GM12878 (cell line): ENCODE data around the gene RASGEF1B. TPM values are rescaled to one million over a fixed set of nuclear protein-coding genes. Genes with fewer than 3 reads are reported as not detected.

ENCODE experiments used
- ATAC-seq: fragments of 200-7000 bp; cut with Tn5 transposase; 3 replicates; pipeline ENCODE4 v1.9.1; 2020; ENCODE audit warnings: mild to moderate bottlenecking, moderate library complexity
- BruUV-seq: library from RNA; stranded (reverse); fragments of 400-500 nt; replicated peaks from 2 replicates; lab custom pipeline; 2021; lab: Mats Ljungman, UMichigan
- CTCF ChIA-PET: fragments of 300-600 bp; sonication (Branson Sonifier 250); formaldehyde crosslinking; extraction: SDS; loops from one replicate; lab custom pipeline; 2021; ENCODE audit warnings: inconsistent platforms; lab: Yijun Ruan, JAX
- POLR2A ChIA-PET: fragments of 350-600 bp; formaldehyde crosslinking; extraction: SDS; loops from one replicate; lab custom pipeline; 2021; ENCODE audit warnings: inconsistent platforms; lab: Charles Lee
- RAD21 ChIA-PET: fragments of 300-600 bp; sonication (Branson Sonifier 250); formaldehyde crosslinking; loops from one replicate; lab custom pipeline; 2023; ENCODE audit warnings: antibody characterized with exemption; ENCODE audit not compliant: unreplicated experiment; lab: Charles Lee
- SMC1A ChIA-PET: fragments of 300-600 bp; sonication (Branson Sonifier 250); formaldehyde crosslinking; loops from one replicate; lab custom pipeline; 2023; ENCODE audit not compliant: unreplicated experiment, uncharacterized antibody; lab: Charles Lee
- DNase-seq: peaks from one replicate; pipeline ENCODE4 v3.0.0-alpha.2; 2011; ENCODE audit warnings: low read depth, low spot score
- FAIRE-seq: peaks from 3 replicates; lab custom pipeline; 2011; peaks lifted over from hg19 to GRCh38; lab: Jason Lieb, UNC
- H2AFZ ChIP-seq: 2 replicates; pipeline ENCODE4 v1.6.0; 2011; ENCODE audit warnings: low read depth, low read length, control low read depth; ENCODE audit not compliant: control insufficient read depth
- H3K27ac ChIP-seq: 2 replicates; pipeline ENCODE4 v1.5.1; 2011; ENCODE audit warnings: control low read depth; ENCODE audit not compliant: control insufficient read depth, insufficient read depth
- H3K27me3 ChIP-seq, 2 experiments: replicated peaks in 1 of 2; 2 replicates each; pipeline versions ENCODE4 v1.6.0 to v1.6.1; 2011; ENCODE audit warnings: low read length in 1 of 2; ENCODE audit not compliant: control insufficient read depth in 2 of 2, insufficient read depth in 2 of 2
- H3K36me3 ChIP-seq, 2 experiments: 2 replicates each; pipeline ENCODE4 v1.5.1; 2011; ENCODE audit warnings: low read length in 1 of 2; ENCODE audit not compliant: control insufficient read depth in 2 of 2, insufficient read depth in 2 of 2
- H3K4me1 ChIP-seq: 2 replicates; pipeline ENCODE4 v1.6.1; 2011; ENCODE audit warnings: mild to moderate bottlenecking, low read length, moderate library complexity, mixed read lengths; ENCODE audit not compliant: control insufficient read depth, insufficient read depth
- H3K4me2 ChIP-seq: 2 replicates; pipeline ENCODE4 v1.6.0; 2011; ENCODE audit warnings: control low read depth; ENCODE audit not compliant: control insufficient read depth, insufficient read depth
- H3K4me3 ChIP-seq: fragments of 200-600 bp; sonication (generic); 2 replicates; pipeline ENCODE4 v1.5.1; 2016
- H3K79me2 ChIP-seq: 2 replicates; pipeline ENCODE4 v1.6.0; 2011; ENCODE audit warnings: low read length; ENCODE audit not compliant: control insufficient read depth, insufficient read depth
- H3K9ac ChIP-seq: 2 replicates; pipeline ENCODE4 v1.8.0; 2011; ENCODE audit warnings: low read length, control low read depth, mixed read lengths; ENCODE audit not compliant: control insufficient read depth, insufficient read depth
- H3K9me3 ChIP-seq: replicated peaks from 3 replicates; pipeline ENCODE4 v1.5.1; 2011; ENCODE audit warnings: mild to moderate bottlenecking, low read length; ENCODE audit not compliant: control insufficient read depth, insufficient read depth
- H4K20me1 ChIP-seq: 2 replicates; pipeline ENCODE4 v1.6.0; 2011; ENCODE audit not compliant: control insufficient read depth, insufficient read depth
- CEBPZ ChIP-seq: fragments of 150-350 bp; IDR thresholded peaks from 2 replicates; pipeline ENCODE4 v1.6.1; 2016; ENCODE audit warnings: low read depth, low read length
- CREB1 ChIP-seq: IDR thresholded peaks from 2 replicates; pipeline ENCODE4 v1.6.1; 2012; ENCODE audit warnings: low read depth, mild to moderate bottlenecking, inconsistent platforms
- JUNB ChIP-seq: IDR thresholded peaks from 2 replicates; pipeline ENCODE4 v1.6.1; 2016; ENCODE audit warnings: antibody characterized with exemption, mild to moderate bottlenecking
- KDM1A ChIP-seq: fragments of 200-600 bp; sonication (generic); IDR thresholded peaks from 2 replicates; pipeline ENCODE4 v1.6.1; 2016; ENCODE audit warnings: borderline replicate concordance
- PAX8 ChIP-seq: fragments of 450-650 bp; IDR thresholded peaks from 2 replicates; pipeline ENCODE4 v1.6.1; 2017; ENCODE audit warnings: mild to moderate bottlenecking, moderate library complexity
- PKNOX1 ChIP-seq: fragments of 450-650 bp; IDR thresholded peaks from 2 replicates; pipeline ENCODE4 v1.6.1; 2016; ENCODE audit warnings: mild to moderate bottlenecking
- PML ChIP-seq: IDR thresholded peaks from 2 replicates; pipeline ENCODE4 v1.6.1; 2012; ENCODE audit warnings: low read length, inconsistent platforms
- POLR2A ChIP-seq: IDR thresholded peaks from 2 replicates; pipeline ENCODE4 v1.6.1; 2011; ENCODE audit warnings: low read depth, mild to moderate bottlenecking, low read length
- SPI1 ChIP-seq: IDR thresholded peaks from 2 replicates; pipeline ENCODE4 v1.6.1; 2011; ENCODE audit warnings: low read depth, mild to moderate bottlenecking, low read length, moderate library complexity, borderline replicate concordance; ENCODE audit not compliant: insufficient read depth
- USF2 ChIP-seq: IDR thresholded peaks from 2 replicates; pipeline ENCODE4 v1.6.1; 2011; ENCODE audit warnings: low read depth, low read length, improper control_type of control experiment, borderline replicate concordance
- WRNIP1 ChIP-seq: IDR thresholded peaks from 2 replicates; pipeline ENCODE4 v1.6.1; 2011; ENCODE audit warnings: low read depth, low read length, improper control_type of control experiment, borderline replicate concordance
- ZBED1 ChIP-seq: IDR thresholded peaks from 2 replicates; pipeline ENCODE4 v1.6.1; 2016; ENCODE audit warnings: borderline replicate concordance
- WGBS: methylation state at CpG from one replicate; pipeline ENCODE4 v1.1.6; 2016; ENCODE audit warnings: low lambda C conversion rate; ENCODE audit not compliant: insufficient replicate concordance, insufficient coverage; ENCODE audit errors: missing lambda C conversion rate; 5-methylcytosine and 5-hydroxymethylcytosine counted together
- in situ Hi-C: fragments of 300-500 bp; cut with MboI; formaldehyde crosslinking; loops from 9 replicates; pipeline ENCODE4 v1.14.3; 2018; ENCODE audit warnings: mixed read lengths
- intact Hi-C: fragments of 100-400 bp; cut with micrococcal nuclease; formaldehyde crosslinking; loops from one replicate; pipeline ENCODE4 v1.14.2; 2022; ENCODE audit not compliant: unreplicated experiment
- polyA plus RNA-seq, 11 experiments: library from polyadenylated mRNA; depleted of rRNA in 4 of 11; unstranded in 6 of 11; stranded (reverse) in 5 of 11; fragments of >200 nt; fragmentation: Nextera tagmentation in 4 of 11; fragmentation: Illumina TruSeq in 1 of 11; extraction: Ambion mirVana in 4 of 11; extraction: Trizol in 1 of 11; gene quantifications; 1 replicate in 1 of 11; 2 replicates in 10 of 11; pipeline versions ENCODE4 v1.2.1 to v1.2.3, GENCODE V29; 2011 to 2016; ENCODE audit warnings: inconsistent platforms in 2 of 11, missing spikeins in 2 of 11, low read depth in 1 of 11
- total RNA-seq, 4 experiments: library from RNA; depleted of rRNA in 3 of 4; stranded (reverse); fragments of >200 nt in 3 of 4; fragmentation: Illumina TruSeq in 1 of 4; extraction: Trizol in 1 of 4; gene quantifications; 2 replicates each; pipeline versions ENCODE4 v1.2.1 to v1.2.3, GENCODE V29; 2013 to 2021
- TF ChIP-seq, protein P1 (sequence below): fragments of 450-650 bp; IDR thresholded peaks from 2 replicates; pipeline ENCODE4 v1.6.1; 2017; ENCODE audit warnings: mild to moderate bottlenecking, moderate library complexity

RASGEF1B gene
- total and polyA plus RNA-seq, 10 of the 15 experiments (the other 5 are each of a cell fraction or from before 2014, with no cell fraction given), result 0.03 to 0.24 (median 0.10) TPM; not detected in 2

GRCh38 chr4:81519856-81520255 is 48.1 kb upstream of the RASGEF1B start:
- ChIA-PET RAD21 (no interaction called here), CTCF (no interaction called here), POLR2A (no interaction called here), SMC1A (interaction anchor here (0.8 to 1.2 kb wide), 2 partner anchors 9 to 14 kb away, joined by 3 to 4 read pairs; no protein-coding TSS in a partner anchor)
- Histone ChIP-seq H3K4me2 (no peak overlapping the region), H2AFZ (no peak overlapping the region), H4K20me1 (no peaks in the 10 kb centered on the region), H3K4me3 (no peak overlapping the region), H3K9me3 (no peaks in the 10 kb centered on the region), H3K4me1 (no peaks in the 10 kb centered on the region), H3K27ac (no peak overlapping the region), H3K36me3 (no peaks in the 10 kb centered on the region), H3K9ac (no peak overlapping the region), H3K79me2 (no peaks in the 10 kb centered on the region), H3K27me3 (no peaks in the 10 kb centered on the region)
- BruUV-seq, result no TSS peak
- DNase-seq, result no peak
- FAIRE-seq, result no peak
- in situ Hi-C loops, result no loop called here
- WGBS, result 32% methylated on average over 6 of the region's 6 CpGs
- intact Hi-C loops, result no loop called here
- ATAC-seq, result no peak
- no peak for TF ChIP-seq KDM1A
- TF ChIP-seq, protein P1, sequence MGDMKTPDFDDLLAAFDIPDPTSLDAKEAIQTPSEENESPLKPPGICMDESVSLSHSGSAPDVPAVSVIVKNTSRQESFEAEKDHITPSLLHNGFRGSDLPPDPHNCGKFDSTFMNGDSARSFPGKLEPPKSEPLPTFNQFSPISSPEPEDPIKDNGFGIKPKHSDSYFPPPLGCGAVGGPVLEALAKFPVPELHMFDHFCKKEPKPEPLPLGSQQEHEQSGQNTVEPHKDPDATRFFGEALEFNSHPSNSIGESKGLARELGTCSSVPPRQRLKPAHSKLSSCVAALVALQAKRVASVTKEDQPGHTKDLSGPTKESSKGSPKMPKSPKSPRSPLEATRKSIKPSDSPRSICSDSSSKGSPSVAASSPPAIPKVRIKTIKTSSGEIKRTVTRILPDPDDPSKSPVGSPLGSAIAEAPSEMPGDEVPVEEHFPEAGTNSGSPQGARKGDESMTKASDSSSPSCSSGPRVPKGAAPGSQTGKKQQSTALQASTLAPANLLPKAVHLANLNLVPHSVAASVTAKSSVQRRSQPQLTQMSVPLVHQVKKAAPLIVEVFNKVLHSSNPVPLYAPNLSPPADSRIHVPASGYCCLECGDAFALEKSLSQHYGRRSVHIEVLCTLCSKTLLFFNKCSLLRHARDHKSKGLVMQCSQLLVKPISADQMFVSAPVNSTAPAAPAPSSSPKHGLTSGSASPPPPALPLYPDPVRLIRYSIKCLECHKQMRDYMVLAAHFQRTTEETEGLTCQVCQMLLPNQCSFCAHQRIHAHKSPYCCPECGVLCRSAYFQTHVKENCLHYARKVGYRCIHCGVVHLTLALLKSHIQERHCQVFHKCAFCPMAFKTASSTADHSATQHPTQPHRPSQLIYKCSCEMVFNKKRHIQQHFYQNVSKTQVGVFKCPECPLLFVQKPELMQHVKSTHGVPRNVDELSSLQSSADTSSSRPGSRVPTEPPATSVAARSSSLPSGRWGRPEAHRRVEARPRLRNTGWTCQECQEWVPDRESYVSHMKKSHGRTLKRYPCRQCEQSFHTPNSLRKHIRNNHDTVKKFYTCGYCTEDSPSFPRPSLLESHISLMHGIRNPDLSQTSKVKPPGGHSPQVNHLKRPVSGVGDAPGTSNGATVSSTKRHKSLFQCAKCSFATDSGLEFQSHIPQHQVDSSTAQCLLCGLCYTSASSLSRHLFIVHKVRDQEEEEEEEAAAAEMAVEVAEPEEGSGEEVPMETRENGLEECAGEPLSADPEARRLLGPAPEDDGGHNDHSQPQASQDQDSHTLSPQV, result no peak
- TF ChIP-seq JUNB, result no peak
- no peak for TF ChIP-seq POLR2A
- TF ChIP-seq CEBPZ, result no peak
- TF ChIP-seq USF2, result no peak
- no peak for TF ChIP-seq PML
- no peak for TF ChIP-seq PAX8
- TF ChIP-seq ZBED1, result no peak
- TF ChIP-seq SPI1, result no peak
- no peak for TF ChIP-seq PKNOX1
- no peak for TF ChIP-seq CREB1
- no peak for TF ChIP-seq WRNIP1
